Psoas muscle (tissue), 8 donors: ENCODE measurements around the gene ZRANB1. TPM values are rescaled to one million over a fixed set of nuclear protein-coding genes. Genes with fewer than 3 reads are reported as not detected.
A peak's percentile ranks its signal among the peaks of the same experiment; 100 is the strongest.

Experiments
- ATAC-seq, 4 donors: fragments of 200-7000 bp; cut with Tn5 transposase; one replicate each; pipeline ENCODE4 v1.9.1; 2020; ENCODE audit warnings: moderate library complexity in 3 of 4, mild to moderate bottlenecking in 2 of 4
- DNase-seq, 2 donors: peaks; one replicate each; pipeline ENCODE4 v3.0.0-alpha.2; 2020
- H3K27ac ChIP-seq: fragments of 200-600 bp; one replicate; pipeline ENCODE4 v1.8.0; 2022
- H3K27me3 ChIP-seq, 3 donors: fragments of 200-600 bp in 1 of 3; one replicate each; pipeline versions ENCODE4 v1.6.1 to v1.8.0; 2013 to 2022; ENCODE audit warnings: low read length in 2 of 3, mild to moderate bottlenecking in 2 of 3, moderate library complexity in 1 of 3; ENCODE audit not compliant: insufficient read depth in 3 of 3
- H3K36me3 ChIP-seq, 2 donors: fragments of 200-600 bp in 1 of 2; one replicate each; pipeline versions ENCODE4 v1.6.1 to v1.8.0; 2013 to 2022; ENCODE audit warnings: low read depth in 1 of 2, mild to moderate bottlenecking in 1 of 2, moderate library complexity in 1 of 2; ENCODE audit not compliant: insufficient read depth in 1 of 2
- H3K4me1 ChIP-seq: fragments of 200-600 bp; one replicate; pipeline ENCODE4 v1.8.0; 2022
- H3K4me3 ChIP-seq: fragments of 200-600 bp; one replicate; pipeline ENCODE4 v1.8.0; 2022; ENCODE audit warnings: mild to moderate bottlenecking
- H3K9me3 ChIP-seq: fragments of 200-600 bp; one replicate; pipeline ENCODE4 v1.8.0; 2022
- CTCF ChIP-seq: fragments of 200-600 bp; IDR thresholded peaks from one replicate; pipeline ENCODE4 v1.8.0; 2022; ENCODE audit warnings: antibody characterized with exemption
- WGBS, 3 donors: extraction: QIAGEN DNeasy Blood & Tissue Kit; methylation state at CpG; one replicate each; pipeline versions ENCODE4 v1.1.6 to v1.1.7; 2013; 5-methylcytosine and 5-hydroxymethylcytosine counted together
- intact Hi-C, 2 donors: fragments of 100-400 bp; cut with DNase I; formaldehyde crosslinking; loops; one replicate each; pipeline versions ENCODE4 v1.11.0 to v1.14.2; 2022
- polyA plus RNA-seq, 3 donors: library from polyadenylated mRNA; stranded (reverse); fragments of 200-250 nt; gene quantifications; one replicate each; pipeline ENCODE4 v1.2.3, GENCODE V29; 2013
- total RNA-seq, 4 donors: library from RNA; stranded (reverse); fragmentation: NEBNext Ultra II Directional in 2 of 4; extraction: Animal tissue kit (Norgen Biotek cat#: 25700) in 2 of 4; gene quantifications; one replicate each; pipeline versions ENCODE4 v1.2.1 to v1.2.4, GENCODE V29; 2021 to 2023
- donor health status: healthy with polysubstance abuse.
- donor health status: DM: no; HTN: no; CAD: no; lungs with moderate emphysema.
- donor health status: Bipolar disorder and iron deficiency.
- donor health status: healthy.
- donor health status: DM: yes; HTN: yes; CAD: no.
- donor health status: DM: no; HTN: no; CAD: no.
- donor health status: DM: no; HTN: no; CAD: no.
- donor health status: DM: yes; HTN: yes; CAD: no.

Gene ZRANB1
- total and polyA plus RNA-seq, 7 donors = 20.9 to 115 (median 57.3) TPM

- intact Hi-C loops = loop anchor here in 1 of 2 donors (5.0 kb wide), 1 partner anchor 48 kb away; no protein-coding TSS in a partner anchor
- WGBS, 3 donors = 30 to 50% (median 35%) methylated on average over 20 of the region's 20 CpGs
- no peak for TF ChIP-seq CTCF
- Histone ChIP-seq H3K27ac (peak overlapping the region; percentile 85), H3K4me1 (peaks cover 97% of the 10 kb centered on the region), H3K27me3 (no peaks in the 10 kb centered on the region), H3K9me3 (no peaks in the 10 kb centered on the region), H3K4me3 (no peak overlapping the region), H3K36me3 (no peaks in the 10 kb centered on the region)
- DNase-seq = peak in 1 of 2 donors; percentile 78
- ATAC-seq = no peak
Observed at GRCh38 chr10:125014086-125014830, 72.3 kb downstream of the ZRANB1 start.

GRCh38 chr10:125014836-125015355 lies 73.0 kb downstream of the ZRANB1 start:
- no peaks in the 10 kb centered on the region for H3K27me3 ChIP-seq
- ATAC-seq (no peak), DNase-seq (peak in 1 of 2 donors; percentile 49)
- TF ChIP-seq CTCF = no peak
- intact Hi-C loops = loop anchor here in 1 of 2 donors (5.0 kb wide), 1 partner anchor 47 kb away; no protein-coding TSS in a partner anchor
- no peaks in the 10 kb centered on the region for H3K36me3 ChIP-seq
- no peaks in the 10 kb centered on the region for H3K9me3 ChIP-seq
- H3K4me3 ChIP-seq = no peak overlapping the region
- WGBS, 3 donors = 71 to 77% (median 72%) methylated on average over 19 of the region's 19 CpGs
- H3K4me1 ChIP-seq = peaks cover 93% of the 10 kb centered on the region
- peak overlapping the region; percentile 85 for H3K27ac ChIP-seq

- TF ChIP-seq CTCF = no peak
- peak in 1 of 2 donors; percentile 76 for DNase-seq
- no peak for ATAC-seq
- Histone ChIP-seq H3K27me3 (no peaks in the 10 kb centered on the region), H3K4me3 (peak overlapping the region; percentile 2), H3K27ac (peak overlapping the region; percentile 85), H3K4me1 (peaks cover 93% of the 10 kb centered on the region), H3K36me3 (no peaks in the 10 kb centered on the region), H3K9me3 (no peaks in the 10 kb centered on the region)
- 30 to 47% (median 31%) methylated on average over 23 of the region's 23 CpGs for WGBS, 3 donors
- intact Hi-C loops = no loop called here
Observed at GRCh38 chr10:125015356-125015944, 73.5 kb downstream of the ZRANB1 start.

- no peak for TF ChIP-seq CTCF
- ATAC-seq (peak; percentile 29 to 72 (median 60)), DNase-seq (peak; percentile 75 to 93)
- WGBS, 3 donors = 16 to 19% (median 16%) methylated on average over 10 of the region's 10 CpGs
- H3K4me1 ChIP-seq = peaks cover 94% of the 10 kb centered on the region
- peak overlapping the region; percentile 2 for H3K4me3 ChIP-seq
- H3K27ac ChIP-seq = peak overlapping the region; percentile 85
- H3K36me3 ChIP-seq = no peaks in the 10 kb centered on the region
- intact Hi-C loops = no loop called here
- no peaks in the 10 kb centered on the region for H3K27me3 ChIP-seq
- H3K9me3 ChIP-seq = no peaks in the 10 kb centered on the region
Observed at GRCh38 chr10:125016123-125016522, 74.2 kb downstream of the ZRANB1 start.
